DOHH2 (cell line): ENCODE results near the gene TESK1.

Source experiments
- CTCF ChIP-seq: fragments of 200-600 bp; sonication (generic); IDR thresholded peaks from one replicate; pipeline ENCODE4 v1.5.1; 2014; ENCODE audit warnings: antibody characterized with exemption, mild to moderate bottlenecking, low read depth, low read length; ENCODE audit not compliant: poor library complexity, severe bottlenecking
- EZH2phosphoT487 ChIP-seq: fragments of 200-600 bp; sonication (generic); IDR thresholded peaks from 2 replicates; pipeline ENCODE4 v1.6.1; 2017; ENCODE audit warnings: borderline replicate concordance, mild to moderate bottlenecking, antibody characterized with exemption, low read length, moderate library complexity, mixed read lengths

- TF ChIP-seq CTCF (no peak), EZH2phosphoT487 (no peak)
Measured at GRCh38 chr9:35609820-35610163, 4.7 kb downstream of the TESK1 start.
